Transverse colon (tissue), 3 donors: ENCODE data around the gene NR1D2.

Experiments used
- CTCF ChIP-seq, 5 experiments: fragments of 200-600 bp in 3 of 5; fragments of 450-650 bp in 2 of 5; sonication (generic) in 3 of 5; IDR thresholded peaks; 1 replicate in 2 of 5; 2 replicates in 3 of 5; pipeline ENCODE4 v1.5.1; 2016 to 2017; ENCODE audit warnings: antibody characterized with exemption in 5 of 5, inconsistent platforms in 3 of 5, mild to moderate bottlenecking in 2 of 5, moderate library complexity in 1 of 5
- EP300 ChIP-seq: sonication (generic); formaldehyde crosslinking; IDR thresholded peaks from one replicate; pipeline ENCODE4 v1.6.1; 2017; ENCODE audit warnings: antibody characterized with exemption, low read depth
- POLR2A ChIP-seq: fragments of 450-650 bp; IDR thresholded peaks from one replicate; pipeline ENCODE4 v1.6.1; 2016; ENCODE audit warnings: antibody characterized with exemption, mild to moderate bottlenecking, moderate library complexity

- TF ChIP-seq CTCF (IDR thresholded peaks at IDR 0.05), result no peak
- no peak for TF ChIP-seq POLR2A
- no peak for TF ChIP-seq EP300
Observed at GRCh38 chr3:23941440-23941839, 3.6 kb upstream of the NR1D2 start.
